ENCODE results near the gene SPEN.
"Not testable (repeated sequence)": the region's sequence is repeated elsewhere in the genome, so short reads cannot be mapped to it uniquely, and the experiment has no call there.

SPEN gene

GRCh38 chr1:15816674-15817073 is 30.8 kb upstream of the SPEN start:
- Mint-ChIP-seq H3K9me3 (no peaks in the 10 kb centered on the region), H3K27ac (ENCODE audit: low read depth) (no peak overlapping the region), H3K4me1 (peaks cover 5% of the 10 kb centered on the region), H3K36me3 (ENCODE audit: insufficient read depth) (peaks cover 4% of the 10 kb centered on the region), H3K27me3 (no peaks in the 10 kb centered on the region), H3K4me3 (no peak overlapping the region)
- DNase-seq (ENCODE audit: low spot score in 2 of 2) (no peak), ATAC-seq (replicated peaks; ENCODE audit: extremely low read depth, poor library complexity, severe bottlenecking) (no peak)

- Mint-ChIP-seq H3K4me1 (peaks cover 3% of the 10 kb centered on the region), H3K36me3 (ENCODE audit: insufficient read depth) (peaks cover 2% of the 10 kb centered on the region), H3K9me3 (no peaks in the 10 kb centered on the region), H3K27ac (ENCODE audit: low read depth) (no peak overlapping the region), H3K4me3 (no peak overlapping the region), H3K27me3 (no peaks in the 10 kb centered on the region)
- no peak for ATAC-seq (replicated peaks; ENCODE audit: extremely low read depth, poor library complexity, severe bottlenecking)
- DNase-seq (ENCODE audit: low spot score in 2 of 2) = no peak
Measured at GRCh38 chr1:15820478-15820877, 27.0 kb upstream of the SPEN start.

- no peak overlapping the region for H3K27ac Mint-ChIP-seq (ENCODE audit: low read depth)
Measured at GRCh38 chr1:15825800-15826199, 21.7 kb upstream of the SPEN start.

GRCh38 chr1:15826810-15827507 is 20.5 kb upstream of the SPEN start:
- Mint-ChIP-seq H3K9me3 (no peaks in the 10 kb centered on the region), H3K4me3 (no peak overlapping the region), H3K27me3 (no peaks in the 10 kb centered on the region), H3K36me3 (ENCODE audit: insufficient read depth) (no peaks in the 10 kb centered on the region), H3K27ac (ENCODE audit: low read depth) (no peak overlapping the region), H3K4me1 (peaks cover 4% of the 10 kb centered on the region)
- no peak for ATAC-seq (replicated peaks; ENCODE audit: extremely low read depth, poor library complexity, severe bottlenecking)
- DNase-seq (ENCODE audit: low spot score in 2 of 2) = no peak

More at GRCh38 chr1:15825800-15826199, 21.7 kb upstream of the SPEN start:
- no peak for DNase-seq (ENCODE audit: low spot score in 2 of 2)
- H3K36me3 Mint-ChIP-seq (ENCODE audit: insufficient read depth) = no peaks in the 10 kb centered on the region
- H3K9me3 Mint-ChIP-seq = no peaks in the 10 kb centered on the region
- no peak overlapping the region for H3K4me3 Mint-ChIP-seq
- no peak for ATAC-seq (replicated peaks; ENCODE audit: extremely low read depth, poor library complexity, severe bottlenecking)
- H3K4me1 Mint-ChIP-seq = no peaks in the 10 kb centered on the region
- no peaks in the 10 kb centered on the region for H3K27me3 Mint-ChIP-seq

- not testable (repeated sequence) for H3K9me3 Mint-ChIP-seq; DNase-seq (ENCODE audit: low spot score in 2 of 2); H3K27me3 Mint-ChIP-seq; H3K4me3 Mint-ChIP-seq; ATAC-seq (replicated peaks; ENCODE audit: extremely low read depth, poor library complexity, severe bottlenecking); H3K36me3 Mint-ChIP-seq (ENCODE audit: insufficient read depth); H3K27ac Mint-ChIP-seq (ENCODE audit: low read depth); H3K4me1 Mint-ChIP-seq
Measured at GRCh38 chr1:15827567-15827966, 19.9 kb upstream of the SPEN start.

GRCh38 chr1:15828931-15829330 is 18.6 kb upstream of the SPEN start:
- H3K36me3 Mint-ChIP-seq (ENCODE audit: insufficient read depth); H3K9me3 Mint-ChIP-seq; DNase-seq (ENCODE audit: low spot score in 2 of 2); ATAC-seq (replicated peaks; ENCODE audit: extremely low read depth, poor library complexity, severe bottlenecking); H3K27ac Mint-ChIP-seq (ENCODE audit: low read depth); H3K4me3 Mint-ChIP-seq; H3K4me1 Mint-ChIP-seq; H3K27me3 Mint-ChIP-seq: not testable (repeated sequence)

GRCh38 chr1:15830258-15830657 is 17.2 kb upstream of the SPEN start:
- Mint-ChIP-seq H3K4me1 (peaks cover 4% of the 10 kb centered on the region), H3K27me3 (no peaks in the 10 kb centered on the region), H3K4me3 (no peak overlapping the region), H3K36me3 (ENCODE audit: insufficient read depth) (peaks cover 15% of the 10 kb centered on the region), H3K9me3 (no peaks in the 10 kb centered on the region), H3K27ac (ENCODE audit: low read depth) (no peak overlapping the region)
- DNase-seq (ENCODE audit: low spot score in 2 of 2) (no peak), ATAC-seq (replicated peaks; ENCODE audit: extremely low read depth, poor library complexity, severe bottlenecking) (no peak)

- peaks cover 23% of the 10 kb centered on the region for H3K36me3 Mint-ChIP-seq (ENCODE audit: insufficient read depth)
- ATAC-seq (replicated peaks; ENCODE audit: extremely low read depth, poor library complexity, severe bottlenecking) (no peak), DNase-seq (ENCODE audit: low spot score in 2 of 2) (peak in 1 of 2 donors; percentile 14)
- H3K4me3 Mint-ChIP-seq = peak overlapping the region; percentile 94
- H3K9me3 Mint-ChIP-seq = no peaks in the 10 kb centered on the region
- peaks cover 4% of the 10 kb centered on the region for H3K4me1 Mint-ChIP-seq
- H3K27ac Mint-ChIP-seq (ENCODE audit: low read depth) = peak overlapping the region; percentile 97
- H3K27me3 Mint-ChIP-seq = no peaks in the 10 kb centered on the region
Measured at GRCh38 chr1:15833069-15833679, 14.3 kb upstream of the SPEN start.

- no peaks in the 10 kb centered on the region for H3K27me3 Mint-ChIP-seq
- peaks cover 4% of the 10 kb centered on the region for H3K4me1 Mint-ChIP-seq
- H3K36me3 Mint-ChIP-seq (ENCODE audit: insufficient read depth) = peaks cover 23% of the 10 kb centered on the region
- H3K4me3 Mint-ChIP-seq = peak overlapping the region; percentile 94
- peak overlapping the region; percentile 97 for H3K27ac Mint-ChIP-seq (ENCODE audit: low read depth)
- DNase-seq (ENCODE audit: low spot score in 2 of 2) (no peak), ATAC-seq (replicated peaks; ENCODE audit: extremely low read depth, poor library complexity, severe bottlenecking) (no peak)
- H3K9me3 Mint-ChIP-seq = no peaks in the 10 kb centered on the region
Measured at GRCh38 chr1:15833842-15834405, 13.6 kb upstream of the SPEN start.

- peak; percentile 73 for ATAC-seq (replicated peaks; ENCODE audit: extremely low read depth, poor library complexity, severe bottlenecking)
- H3K4me1 Mint-ChIP-seq = peaks cover 4% of the 10 kb centered on the region
Measured at GRCh38 chr1:15834406-15835204, 12.9 kb upstream of the SPEN start.

GRCh38 chr1:15835205-15835740 is 12.2 kb upstream of the SPEN start:
- H3K36me3 Mint-ChIP-seq (ENCODE audit: insufficient read depth) = peaks cover 23% of the 10 kb centered on the region
- no peaks in the 10 kb centered on the region for H3K27me3 Mint-ChIP-seq
- H3K27ac Mint-ChIP-seq (ENCODE audit: low read depth) = peak overlapping the region; percentile 97
- H3K9me3 Mint-ChIP-seq = no peaks in the 10 kb centered on the region
- peak overlapping the region; percentile 94 for H3K4me3 Mint-ChIP-seq
- H3K4me1 Mint-ChIP-seq = peaks cover 4% of the 10 kb centered on the region
- no peak for ATAC-seq (replicated peaks; ENCODE audit: extremely low read depth, poor library complexity, severe bottlenecking)
- DNase-seq (ENCODE audit: low spot score in 2 of 2) = no peak

More at GRCh38 chr1:15834406-15835204, 12.9 kb upstream of the SPEN start:
- Mint-ChIP-seq H3K27ac (ENCODE audit: low read depth) (peak overlapping the region; percentile 97), H3K9me3 (no peaks in the 10 kb centered on the region), H3K36me3 (ENCODE audit: insufficient read depth) (peaks cover 23% of the 10 kb centered on the region), H3K27me3 (no peaks in the 10 kb centered on the region), H3K4me3 (peak overlapping the region; percentile 94)
- peak; percentile 67 to 77 for DNase-seq (ENCODE audit: low spot score in 2 of 2)

- ATAC-seq (replicated peaks; ENCODE audit: extremely low read depth, poor library complexity, severe bottlenecking) = peak; percentile 25
- Mint-ChIP-seq H3K27ac (ENCODE audit: low read depth) (peak overlapping the region; percentile 97), H3K27me3 (no peaks in the 10 kb centered on the region), H3K4me3 (peak overlapping the region; percentile 94), H3K36me3 (ENCODE audit: insufficient read depth) (peaks cover 23% of the 10 kb centered on the region), H3K9me3 (no peaks in the 10 kb centered on the region), H3K4me1 (peaks cover 4% of the 10 kb centered on the region)
- DNase-seq (ENCODE audit: low spot score in 2 of 2) = peak; percentile 94
Measured at GRCh38 chr1:15835741-15836510, 11.6 kb upstream of the SPEN start.
